HG03045 (cell line): ENCODE measurements around the gene CRYZ.

Experiments used
- ATAC-seq: cut with Tn5 transposase; IDR thresholded peaks from one replicate; pipeline ENCODE4 v1.9.1; 2021; ENCODE audit warnings: mild to moderate bottlenecking, moderate library complexity; ENCODE audit not compliant: unreplicated experiment

CRYZ gene

DNA sequence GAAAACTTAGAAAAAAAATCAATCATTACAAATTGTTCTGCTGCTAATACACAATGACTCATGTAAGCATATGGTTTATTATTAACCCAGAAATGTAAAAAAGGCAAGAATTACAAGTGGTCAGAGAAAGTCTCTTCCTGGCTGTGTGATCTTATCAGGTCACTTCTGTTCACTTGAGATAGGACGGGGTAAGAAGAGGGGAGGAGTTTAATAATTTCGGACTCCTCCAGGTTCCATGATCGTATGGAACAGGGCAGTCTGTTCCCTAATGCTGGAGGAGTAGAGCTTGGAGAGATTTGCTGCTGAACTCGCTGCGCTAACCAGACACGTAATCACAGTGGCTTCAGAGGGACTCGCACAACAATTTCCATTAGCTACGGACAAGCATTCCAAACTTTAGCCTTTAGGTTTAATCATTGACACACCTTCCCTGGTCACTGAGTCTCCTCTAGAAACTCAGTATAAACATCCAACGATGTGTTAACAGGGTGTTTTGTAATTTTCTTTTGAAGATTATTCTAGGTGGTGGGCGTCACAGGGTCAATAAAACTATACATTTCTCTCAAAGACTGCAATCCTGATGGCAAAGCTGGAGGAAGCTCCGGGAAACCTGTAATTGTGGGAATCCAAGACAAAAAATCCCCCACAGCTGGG is 1.3 kb downstream of the CRYZ start:
- ATAC-seq: no peak

DNA sequence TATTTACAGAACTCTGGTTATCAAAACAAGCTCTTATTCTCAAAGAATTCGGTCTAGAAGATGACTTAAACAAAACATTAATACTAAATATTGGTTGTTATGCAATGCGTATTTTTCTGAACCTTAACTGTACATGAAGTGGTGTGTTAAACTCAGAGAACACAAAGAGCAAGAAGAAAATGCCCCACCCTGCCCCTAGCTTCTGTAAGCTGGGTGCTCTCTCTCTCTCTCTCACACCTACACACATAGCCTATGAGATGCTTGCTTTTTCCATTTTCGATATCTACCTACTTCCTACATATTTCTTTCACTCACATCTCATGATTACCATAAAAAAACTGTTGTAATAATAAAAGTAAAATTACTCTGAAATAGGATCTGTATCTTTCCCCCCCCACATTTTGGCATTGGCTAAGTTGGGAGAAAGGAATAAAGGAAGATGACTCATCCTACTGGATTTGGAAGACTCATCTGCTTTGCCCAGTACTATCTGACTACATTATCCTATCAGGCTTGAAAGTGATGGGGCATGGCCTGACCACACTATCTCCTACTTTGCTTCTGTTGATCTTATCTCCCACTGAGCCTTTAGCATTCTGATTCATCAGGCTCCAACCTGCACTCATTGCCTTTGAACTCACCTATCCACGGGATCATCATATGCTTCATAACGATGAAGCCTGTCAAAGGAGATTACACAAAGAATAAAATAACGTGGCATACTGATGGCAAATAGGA is 2.9 kb downstream of the CRYZ start:
- ATAC-seq: no peak

DNA sequence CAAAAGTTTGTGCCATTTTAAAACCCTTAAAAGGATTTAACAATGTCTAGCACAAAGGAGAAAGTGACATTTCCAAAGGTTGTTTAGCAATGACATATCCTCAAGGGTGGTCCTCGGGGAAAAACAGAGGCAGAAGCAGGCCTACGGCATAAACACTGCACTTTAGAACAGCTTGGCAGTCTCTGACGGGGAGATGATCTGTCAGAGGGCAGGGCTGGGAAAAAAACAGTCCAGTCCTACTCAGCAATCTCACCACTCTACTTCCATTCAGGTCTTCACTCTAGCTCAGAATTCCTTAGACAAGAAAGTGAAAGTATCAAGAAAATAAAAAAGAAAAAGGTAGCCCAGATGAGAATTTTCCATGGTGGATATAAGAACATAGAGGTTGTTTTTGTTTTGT is 4.1 kb downstream of the CRYZ start:
- ATAC-seq: no peak

DNA sequence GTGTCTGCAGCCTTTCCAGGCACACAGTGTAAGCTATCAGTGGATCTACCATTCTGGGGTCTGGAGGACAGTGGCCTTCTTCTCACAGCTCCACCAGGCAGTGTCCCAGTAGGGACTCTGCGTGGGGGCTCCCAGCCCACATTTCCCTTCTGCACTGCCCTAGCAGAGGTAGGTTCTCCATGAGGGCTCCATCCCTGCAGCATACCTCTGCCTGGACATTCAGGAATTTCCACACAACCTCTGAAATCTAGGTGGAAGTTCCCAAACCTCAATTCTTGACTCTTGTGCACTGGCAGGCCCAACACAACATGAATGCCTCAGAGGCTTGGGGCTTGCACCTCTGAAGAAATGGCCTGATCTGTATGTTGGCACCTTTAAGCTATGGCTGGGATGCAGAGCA is 6.8 kb downstream of the CRYZ start:
- no peak for ATAC-seq

DNA sequence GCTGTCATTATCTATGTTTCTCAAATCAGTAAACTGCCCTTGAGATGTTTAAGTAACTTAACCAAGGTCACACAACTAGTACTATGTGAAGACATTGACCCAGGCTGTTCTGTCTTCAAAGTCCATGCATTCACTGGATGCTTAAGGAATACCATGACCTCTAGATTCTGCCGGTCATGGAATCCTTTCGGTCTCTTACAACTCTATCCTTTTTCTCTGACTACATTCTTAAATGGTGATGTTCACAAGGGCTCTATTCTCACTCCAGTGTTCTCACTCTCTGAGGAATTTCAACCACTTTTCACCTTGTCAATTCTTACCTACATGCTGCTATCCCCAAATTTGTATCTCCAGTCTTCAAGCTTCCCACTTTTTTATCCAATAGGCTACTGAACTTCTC is 15.2 kb downstream of the CRYZ start:
- no peak for ATAC-seq

DNA sequence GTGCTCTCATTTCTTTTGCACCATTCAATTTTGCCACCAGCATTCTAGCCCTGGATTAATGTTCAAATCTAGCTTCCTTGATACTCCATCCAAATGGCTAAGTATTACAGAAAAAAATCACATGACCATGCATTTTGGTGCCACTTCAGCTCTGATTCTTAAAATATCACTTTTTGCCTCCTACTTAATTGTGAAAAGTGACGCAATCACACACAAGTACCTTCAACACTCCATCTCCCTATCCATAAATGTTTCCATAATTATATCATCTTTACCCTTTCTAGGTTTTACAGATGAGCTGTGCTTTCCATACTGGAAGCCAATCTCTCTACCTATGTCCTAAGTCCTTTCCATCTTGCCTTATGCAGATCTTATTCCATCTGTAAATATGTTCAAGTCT is 16.0 kb downstream of the CRYZ start:
- ATAC-seq: no peak

DNA sequence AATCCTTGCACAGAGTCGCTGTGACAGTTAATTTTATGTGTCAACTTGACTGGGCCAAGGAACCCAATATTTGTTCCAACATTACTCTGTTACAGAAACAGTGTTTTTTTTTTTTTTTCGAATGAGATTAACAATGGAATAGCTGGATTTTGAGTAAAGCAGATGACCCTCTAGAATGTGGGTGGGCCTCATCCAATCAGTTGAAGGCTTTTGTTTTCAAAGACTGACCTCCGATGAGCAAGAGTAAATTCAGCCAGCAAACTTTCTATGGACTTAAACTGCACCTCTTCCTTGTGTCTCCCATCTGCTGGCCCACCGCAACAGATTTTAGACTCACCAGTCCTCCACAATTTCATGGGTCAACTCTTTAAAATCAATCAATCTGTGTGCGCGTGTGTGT is 17.0 kb downstream of the CRYZ start:
- ATAC-seq: no peak

DNA sequence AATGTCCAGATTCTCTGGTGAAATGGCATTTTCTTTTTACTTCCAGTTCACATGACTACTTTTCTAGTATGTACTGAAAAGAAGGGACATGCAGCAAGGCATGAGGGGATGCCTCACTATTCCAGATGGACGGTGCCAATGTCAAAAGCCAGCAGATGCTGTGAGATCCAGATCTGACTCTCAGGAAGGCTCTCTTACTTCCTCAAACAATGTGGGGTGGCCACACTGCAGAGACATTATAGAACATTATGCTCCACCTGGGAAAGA is 17.7 kb downstream of the CRYZ start:
- peak; percentile 43 for ATAC-seq

DNA sequence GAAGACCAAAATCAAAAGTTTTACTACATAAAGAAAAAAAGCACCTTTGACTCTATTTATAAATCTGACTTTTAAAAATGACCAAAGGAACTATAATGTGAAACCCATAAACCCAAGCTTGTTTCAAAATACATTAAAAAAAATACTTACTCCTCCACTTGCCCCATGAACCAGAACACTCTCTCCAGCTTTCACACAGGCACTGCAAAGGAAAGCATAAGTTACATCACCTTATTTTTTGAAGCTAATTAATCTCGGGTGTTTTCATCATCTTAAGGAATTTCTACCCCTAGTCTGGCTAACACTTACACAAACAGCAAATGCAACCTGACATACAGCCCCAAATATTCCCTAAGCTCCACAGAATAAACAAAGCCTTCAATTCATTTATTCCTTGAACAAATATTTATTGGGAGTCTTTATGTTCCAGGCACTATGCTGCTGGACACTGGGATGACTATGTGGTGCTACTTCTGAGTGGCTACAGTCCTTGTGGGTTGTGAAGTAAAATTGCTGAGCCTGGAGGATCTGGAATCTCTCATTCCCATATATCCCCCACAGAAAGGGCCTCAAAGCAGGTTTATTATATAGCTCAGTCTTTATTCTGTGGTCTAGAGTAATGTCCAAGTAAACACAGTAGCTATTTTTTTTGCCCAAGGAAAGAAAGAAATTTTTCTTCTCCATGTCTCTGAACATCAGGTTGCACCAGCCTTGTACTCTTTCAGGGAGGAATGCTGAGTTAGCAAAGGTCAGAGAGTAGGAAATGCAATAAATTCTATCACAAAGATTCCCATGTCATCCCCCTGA is 18.2 kb downstream of the CRYZ start:
- ATAC-seq: peak; percentile 61

DNA sequence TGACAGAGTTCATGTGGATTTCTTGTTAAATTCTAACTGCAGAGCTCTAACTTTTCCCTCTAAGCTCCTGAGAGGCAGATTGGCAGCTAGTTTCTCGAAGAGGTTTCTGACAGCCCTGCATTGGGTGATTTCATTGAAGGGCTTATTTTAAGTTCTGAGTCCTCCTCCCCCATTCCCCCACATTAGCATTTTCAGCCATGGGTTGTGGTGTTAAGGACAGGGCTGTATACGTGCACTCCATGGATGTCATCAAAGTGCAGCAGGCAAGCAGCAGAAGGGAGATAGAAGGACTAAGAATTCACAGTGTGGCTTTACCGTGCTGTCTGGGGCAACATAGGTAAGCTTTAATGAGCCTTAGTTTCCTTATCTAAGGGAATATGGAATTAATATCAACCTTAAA is 19.0 kb downstream of the CRYZ start:
- ATAC-seq: no peak

DNA sequence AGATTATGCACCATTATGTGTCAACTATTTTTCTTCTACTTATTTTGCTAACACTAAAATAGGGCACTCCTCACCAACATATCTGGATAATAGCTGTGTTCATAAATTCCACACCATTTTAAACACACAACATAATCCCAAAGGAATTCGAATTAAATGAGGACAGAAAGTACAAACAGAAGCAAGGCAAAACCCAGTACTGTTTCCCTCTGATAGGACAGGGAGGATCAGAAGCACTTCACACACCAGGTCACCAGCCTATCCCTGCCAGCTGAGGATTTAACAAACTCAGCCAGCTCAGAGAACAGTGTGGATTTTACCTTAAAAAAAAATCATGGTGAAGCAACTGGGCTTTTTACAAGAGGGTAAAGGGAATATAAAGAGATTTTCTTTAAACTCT is 20.0 kb downstream of the CRYZ start:
- no peak for ATAC-seq

DNA sequence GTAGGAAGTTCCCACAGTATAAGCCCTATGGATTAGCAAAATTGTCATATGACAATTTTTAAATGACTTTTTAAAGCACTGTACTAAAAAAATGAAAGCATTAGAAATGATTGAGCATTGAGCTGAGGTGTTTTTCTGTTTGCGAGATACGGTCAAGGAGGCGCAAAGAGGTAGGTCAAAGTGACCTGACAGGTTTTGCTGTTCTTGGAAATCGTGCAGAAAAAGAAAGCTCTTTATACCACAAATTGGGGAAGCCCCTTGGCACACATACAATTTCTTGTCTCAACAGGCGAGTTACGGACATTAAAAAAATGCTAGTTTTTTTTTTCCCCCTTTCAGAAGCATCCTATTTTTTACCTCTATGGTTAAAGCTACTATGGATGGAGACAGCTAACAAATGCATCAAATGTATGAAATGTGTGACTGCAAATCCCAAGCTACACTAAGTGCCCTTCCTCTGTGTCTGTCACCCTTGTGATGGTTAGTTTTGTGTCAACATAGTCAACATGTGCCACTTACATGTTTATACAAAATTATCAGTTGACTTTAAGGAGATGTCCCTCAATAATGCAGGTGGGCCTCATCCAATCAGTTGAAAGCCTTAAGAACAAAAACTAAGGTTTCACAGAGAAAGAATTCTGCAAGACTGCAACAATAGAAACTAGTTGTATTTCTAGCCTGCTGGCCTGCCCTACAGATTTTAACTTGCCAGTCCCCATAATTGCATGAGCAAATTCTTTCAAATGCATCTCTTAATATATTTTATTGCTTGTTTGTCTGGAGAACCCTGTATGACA is 29.3 kb downstream of the CRYZ start:
- ATAC-seq: no peak

DNA sequence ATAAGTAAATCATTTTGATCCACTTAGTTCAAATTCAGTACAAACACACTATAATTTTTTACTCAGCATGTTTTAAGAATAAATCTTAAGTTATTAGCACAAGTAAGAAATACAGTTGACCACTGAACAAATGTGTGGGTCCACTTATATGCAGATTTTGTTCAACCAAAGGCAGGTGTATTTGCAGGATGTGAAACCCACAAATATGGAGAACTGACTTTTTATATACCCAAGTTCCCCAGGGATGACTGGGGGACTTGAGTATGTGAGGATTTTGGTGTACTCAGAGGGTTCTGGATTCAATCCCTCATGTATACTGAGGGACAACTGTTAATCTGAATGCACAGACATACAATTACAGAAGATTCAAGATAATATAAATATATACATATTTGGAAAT is 33.5 kb downstream of the CRYZ start:
- no peak for ATAC-seq

DNA sequence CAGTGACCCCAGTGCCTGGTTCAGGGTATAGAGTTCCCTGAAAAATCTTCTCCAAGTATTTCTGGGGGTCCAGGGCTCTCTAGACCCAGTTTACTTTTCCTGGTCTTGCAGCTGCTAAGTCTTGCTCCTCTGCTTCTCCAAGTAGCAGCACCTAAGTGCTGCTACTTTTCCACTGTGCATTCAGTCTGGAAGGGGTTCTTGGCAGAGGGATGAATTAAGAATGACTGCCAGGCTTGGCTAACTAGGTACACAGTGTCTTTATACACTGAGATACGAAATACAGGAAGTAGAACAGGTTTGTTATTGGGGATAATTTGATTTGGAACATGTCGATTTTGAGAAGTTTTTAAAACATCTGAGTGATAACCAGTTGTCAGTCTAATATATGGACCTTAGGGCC is 35.0 kb downstream of the CRYZ start:
- no peak for ATAC-seq

DNA sequence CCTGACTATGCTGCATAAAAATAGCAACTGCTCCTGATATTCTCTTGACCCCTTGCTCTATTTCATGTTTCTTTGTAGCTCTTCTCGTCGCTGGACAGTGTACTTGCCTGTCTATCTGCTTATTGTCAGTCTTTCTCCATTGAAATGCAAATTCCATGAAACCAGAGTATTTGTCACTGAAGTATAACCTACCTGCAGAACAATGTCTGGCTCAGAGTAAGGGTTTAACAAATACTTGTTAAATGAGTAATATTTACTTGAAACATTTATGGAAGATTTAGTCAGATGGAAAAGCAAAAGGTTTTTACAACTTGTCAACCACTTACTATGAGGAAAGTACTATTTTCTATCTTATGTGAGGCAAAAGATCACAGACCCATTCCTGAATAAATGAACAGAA is 39.4 kb downstream of the CRYZ start:
- ATAC-seq: no peak

DNA sequence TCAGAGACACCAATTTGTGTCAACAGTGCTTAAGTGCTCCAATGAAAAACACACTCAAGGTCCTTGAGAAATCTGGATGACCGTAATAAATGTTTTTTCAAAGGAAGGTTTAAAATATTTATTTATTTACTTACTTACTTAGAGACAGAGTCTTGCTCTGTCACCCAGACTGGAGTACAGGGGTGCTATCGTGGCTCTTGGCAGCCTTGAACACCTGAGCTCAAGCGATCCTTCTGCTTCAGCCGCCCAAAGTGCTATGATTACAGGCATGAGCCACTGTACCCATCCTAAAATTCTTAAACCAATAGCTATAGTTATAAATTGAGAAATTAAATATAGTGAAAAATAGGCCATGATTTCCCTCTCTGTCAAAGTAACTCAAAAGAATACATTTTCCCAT is 41.9 kb downstream of the CRYZ start:
- ATAC-seq: no peak

DNA sequence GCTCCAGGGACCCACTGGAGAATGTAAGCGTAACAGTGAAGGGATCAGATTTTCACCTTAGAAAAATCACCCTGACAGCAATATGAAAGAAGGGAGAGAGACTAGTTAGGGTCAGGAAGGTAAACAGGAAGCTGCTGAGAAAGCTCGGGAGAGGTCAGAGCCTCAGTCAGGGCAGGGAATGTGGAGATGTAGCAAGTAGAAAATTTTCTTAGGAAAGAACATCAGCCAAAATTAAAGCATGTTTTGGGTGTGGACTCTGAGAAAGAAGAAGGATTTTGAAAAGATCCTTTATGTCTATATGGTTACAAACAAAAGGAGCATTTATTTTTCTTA is 42.5 kb downstream of the CRYZ start:
- no peak for ATAC-seq

DNA sequence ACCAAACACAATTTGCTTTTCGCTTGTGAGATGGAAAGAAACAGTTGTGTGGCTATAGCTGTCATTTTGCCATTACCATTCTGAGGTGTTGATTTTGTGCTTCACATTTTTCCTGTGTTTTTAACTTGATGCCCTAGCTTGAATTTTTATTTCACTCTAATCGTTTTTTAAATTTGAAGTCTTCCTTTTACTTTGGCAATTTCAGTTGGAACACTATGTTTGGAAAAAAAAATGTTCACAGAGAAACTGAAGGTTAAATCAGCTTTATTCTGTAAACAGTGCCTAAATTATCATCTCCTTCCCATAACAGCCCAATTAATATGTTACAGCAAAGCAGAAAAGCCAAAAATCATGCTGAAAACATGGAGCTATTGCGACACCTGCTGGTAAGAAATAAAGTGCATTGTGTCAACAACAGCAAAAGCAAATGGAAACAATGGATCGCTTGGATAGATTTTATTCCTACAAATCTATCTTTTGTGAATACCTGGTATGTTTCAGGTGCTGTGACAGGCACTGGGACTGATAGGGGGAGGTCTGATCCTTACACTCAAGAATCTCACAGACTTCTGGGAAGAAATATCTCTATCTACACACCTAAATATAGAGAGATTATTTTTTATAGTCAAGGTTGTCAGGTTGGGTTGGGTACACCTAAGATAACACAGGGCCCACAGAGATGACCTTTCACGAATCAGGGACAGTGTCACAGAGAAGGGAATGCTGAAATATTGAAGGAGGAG is 43.1 kb downstream of the CRYZ start:
- ATAC-seq: peak; percentile 57

DNA sequence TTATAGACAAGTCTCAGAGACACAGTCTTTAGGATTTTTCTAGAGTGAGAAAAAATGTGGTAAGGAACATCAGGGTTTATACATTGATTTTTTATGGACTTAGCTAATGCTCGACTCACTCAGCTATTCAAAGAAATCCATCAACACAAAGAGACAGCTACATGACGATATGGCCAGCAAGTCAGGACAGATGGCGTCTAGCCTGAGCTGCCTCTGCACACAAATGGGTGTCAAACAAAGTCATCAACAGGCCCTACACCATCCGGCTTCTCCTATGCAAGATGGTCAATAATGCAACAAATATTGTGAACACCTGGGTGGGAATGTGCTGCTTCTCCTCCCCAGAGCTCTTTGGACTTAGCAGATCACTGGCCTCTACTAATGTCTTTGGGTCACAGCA is 45.9 kb downstream of the CRYZ start:
- no peak for ATAC-seq

DNA sequence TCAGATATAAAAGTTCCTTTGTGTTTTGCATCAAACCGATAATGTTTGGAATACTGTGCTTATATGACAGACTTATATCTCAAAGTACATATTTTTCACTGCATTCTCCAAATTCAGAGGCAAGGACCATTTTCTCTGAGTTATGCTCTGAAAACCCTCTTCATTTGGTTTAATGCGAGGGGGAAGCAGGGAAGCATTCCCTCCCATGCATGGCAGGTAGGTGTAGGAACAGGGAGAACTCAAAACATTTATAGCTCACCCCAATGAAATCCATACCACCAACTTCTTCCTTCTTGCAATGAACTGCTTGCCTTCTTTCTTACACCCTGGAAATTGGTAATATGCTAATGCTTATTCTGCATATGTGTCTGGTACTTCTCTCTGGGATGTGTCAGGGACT is 48.5 kb downstream of the CRYZ start:
- no peak for ATAC-seq

DNA sequence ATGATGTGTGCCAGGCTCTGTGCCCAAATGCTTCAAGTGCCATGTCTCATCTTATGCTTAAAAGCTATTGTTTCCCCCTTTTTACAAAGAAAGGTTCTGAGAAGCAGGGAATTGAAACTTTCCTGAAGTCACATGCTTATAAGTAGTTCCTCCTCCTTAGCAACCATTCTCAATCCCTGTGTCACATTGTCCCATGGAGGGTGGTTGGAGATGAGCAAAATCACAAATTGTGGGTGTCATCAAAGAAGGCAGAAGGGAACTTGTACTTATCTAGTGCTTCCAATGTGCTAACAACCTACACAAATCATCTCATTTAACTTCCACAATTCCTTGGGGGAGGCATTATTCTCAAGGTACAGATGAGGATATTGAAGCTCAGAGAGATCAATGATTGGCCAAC is 49.2 kb downstream of the CRYZ start:
- ATAC-seq: no peak
